ENCODE data around the gene NTRK1. TPM values are rescaled to one million over a fixed set of nuclear protein-coding genes. Genes with fewer than 3 reads are reported as not detected.

Gene NTRK1
- total and polyA plus RNA-seq, 2 of the 4 experiments (the other 2 are of a cell fraction), result not detected

GRCh38 chr1:156897078-156897825 is 36.6 kb downstream of the NTRK1 start:
- H2AK5ac ChIP-seq (ENCODE audit: low read depth, low read length), result peak overlapping the region; percentile 99
- H3K27me3 ChIP-seq (ENCODE audit: control insufficient read depth, insufficient read depth, low read length), result no peaks in the 10 kb centered on the region
- WGBS, 2 experiments (ENCODE audit: extremely low coverage in 2 of 2, insufficient read length in 1 of 2), result 60% methylated on average over 7 of the region's 14 CpGs; no CpG with 5 or more reads in 1 of the 2 experiments
- no peaks in the 10 kb centered on the region for H3K36me3 ChIP-seq (ENCODE audit: control insufficient read depth, insufficient read depth, low read length)
- POLR2A ChIA-PET (ENCODE audit: unreplicated experiment), result no interaction called here
- peak overlapping the region; percentile 73 for H3K18ac ChIP-seq (ENCODE audit: low read depth, low read length)
- peak overlapping the region; percentile 76 to 96 for H4K8ac ChIP-seq (ENCODE audit: low read depth in 2 of 2, low read length in 2 of 2)
- peaks cover 45% of the 10 kb centered on the region for H3K4me1 ChIP-seq (ENCODE audit: control insufficient read depth, insufficient read depth, low read length)
- H3K9ac ChIP-seq (ENCODE audit: low read depth, low read length), result peak overlapping the region; percentile 62
- peak overlapping the region; percentile 77 for H3K27ac ChIP-seq (ENCODE audit: insufficient read depth, low read length)
- H3K56ac ChIP-seq (ENCODE audit: extremely low read depth, insufficient read depth, low read length), result peak overlapping the region; percentile 96
- H3K4ac ChIP-seq (ENCODE audit: low read depth, low read length), result peak overlapping the region; percentile 96
- H2AK9ac ChIP-seq (replicated peaks; ENCODE audit: low read depth, low read length, poor library complexity), result peak overlapping the region; percentile 98
- in situ Hi-C loops (cut with MboI; ENCODE audit: low sequenced_read_pairs), result no loop called here
- no TSS peak for BruUV-seq (replicated peaks)
- H2BK120ac ChIP-seq (ENCODE audit: low read depth, low read length), result peak overlapping the region; percentile 95
- H3K79me1 ChIP-seq (ENCODE audit: low read depth in 1 of 2, low read length in 2 of 2), result peaks cover 27 to 86% of the 10 kb centered on the region in 2 experiments
- peak overlapping the region; percentile 56 for H3K4me2 ChIP-seq (ENCODE audit: low read depth, low read length)
- TF ChIP-seq RAD21 (IDR thresholded peaks at IDR 0.05; ENCODE audit: low read length) (no peak), SMC3 (IDR thresholded peaks at IDR 0.05; ENCODE audit: low read depth, low read length) (no peak), USF2 (IDR thresholded peaks at IDR 0.05; ENCODE audit: low read depth, low read length) (no peak), FOS (IDR thresholded peaks at IDR 0.05; ENCODE audit: low read depth, low read length) (0 out of 2 replicates have a peak, but pooled peaks have one; percentile 34), BHLHE40 (IDR thresholded peaks at IDR 0.05; ENCODE audit: low read depth, low read length) (no peak), CHD1 (IDR thresholded peaks at IDR 0.05; ENCODE audit: low read depth, low read length) (no peak), RFX5 (IDR thresholded peaks at IDR 0.05; ENCODE audit: low read depth, low read length) (no peak)
- peak overlapping the region; percentile 74 for H4K91ac ChIP-seq (ENCODE audit: insufficient read depth, low read depth, low read length)
- peak overlapping the region; percentile 64 for H2AFZ ChIP-seq (replicated peaks; ENCODE audit: low read length, poor library complexity)
- ATAC-seq (ENCODE audit: low read depth) (peak; percentile 22), DNase-seq (peak; percentile 67)
- H3K4me3 ChIP-seq (ENCODE audit: insufficient read depth, low read depth, low read length), result no peak overlapping the region
- peaks cover 2% of the 10 kb centered on the region; the same call in 1 of the 2 replicates for H4K20me1 ChIP-seq (ENCODE audit: insufficient read depth, low read length)
- peaks cover 29% of the 10 kb centered on the region for H3K9me1 ChIP-seq (ENCODE audit: insufficient read depth, low read length)
- H3K14ac ChIP-seq (replicated peaks; ENCODE audit: low read depth, low read length), result peak overlapping the region; percentile 98
- CTCF ChIA-PET, result interaction anchor here (0.9 to 1.0 kb wide), 2 partner anchors 23 to 31 kb away, joined by 3 read pairs; no protein-coding TSS in a partner anchor
- H3K23ac ChIP-seq (ENCODE audit: low read depth, low read length), result peak overlapping the region; percentile 96
- intact Hi-C loops (cut with micrococcal nuclease), result no loop called here
- peak overlapping the region; percentile 92 for H4K5ac ChIP-seq (ENCODE audit: low read depth, low read length)
- peak overlapping the region; percentile 84 for H2BK15ac ChIP-seq (ENCODE audit: low read depth, low read length)
- peak overlapping the region; percentile 90 for H2BK20ac ChIP-seq (ENCODE audit: low read depth, low read length)
- H2BK5ac ChIP-seq (ENCODE audit: low read depth, low read length, poor library complexity, severe bottlenecking), result peak overlapping the region; percentile 92
- dilution Hi-C loops (cut with HindIII; ENCODE audit: low sequenced_read_pairs, unreplicated experiment), result no loop called here
- H3K9me3 ChIP-seq (ENCODE audit: control insufficient read depth, insufficient read depth, low read length), result no peaks in the 10 kb centered on the region
